Aortic smooth muscle cell (primary cell): ENCODE data around the gene GRK3. TPM values are rescaled to one million over a fixed set of nuclear protein-coding genes. Genes with fewer than 3 reads are reported as not detected.

Experiments used
- total RNA-seq: library from RNA; depleted of rRNA; stranded (reverse); fragments of >200 nt; gene quantifications from 2 replicates; pipeline ENCODE4 v1.2.3, GENCODE V29; 2014

The GRK3 gene
- 0.44 and 0.66 TPM in 2 replicates for total RNA-seq

GRCh38 chr22:25564320-25564978, at the start of gene GRK3:
Gene GRK3 (plus strand): TSS chr22:25564675. CDS start chr22:25565041, 366 bp downstream.

GRCh38 chr22:25741692-25742626, 177.5 kb downstream of the GRK3 start, which contains the start of gene MYO18B:
Gene MYO18B (plus strand): TSS chr22:25742188. CDS start chr22:25761093, 18,905 bp downstream.

Other genes starting within 250 kb of the GRK3 start
- 1.2 and 11.1 TPM in 2 replicates for gene MYO18B, start 177.5 kb downstream of the GRK3 start, total RNA-seq